K562 (cell line): ENCODE data around the gene BCL2L15. TPM values are rescaled to one million over a fixed set of nuclear protein-coding genes. Genes with fewer than 3 reads are reported as not detected.

ENCODE experiments used
- CLOCK ChIP-seq: fragments of 250-450 bp; sonication (Bioruptor Pico); IDR thresholded peaks from 2 replicates; pipeline ENCODE4 v1.4.0; 2020; ENCODE audit warnings: mild to moderate bottlenecking, moderate library complexity, borderline replicate concordance
- CXXC5 ChIP-seq: fragments of 250-450 bp; sonication (Bioruptor Pico); IDR thresholded peaks from 2 replicates; pipeline ENCODE4 v1.8.0; 2022; ENCODE audit warnings: inconsistent platforms, mild to moderate bottlenecking, moderate library complexity
- DACH1 ChIP-seq: fragments of 450-650 bp; IDR thresholded peaks from 2 replicates; pipeline ENCODE4 v1.6.1; 2018; ENCODE audit not compliant: partially characterized antibody
- MAFF ChIP-seq: IDR thresholded peaks from 2 replicates; pipeline ENCODE4 v1.6.1; 2012; ENCODE audit warnings: low read length, improper control_type of control experiment
- THRA ChIP-seq: fragments of 450-650 bp; IDR thresholded peaks from 2 replicates; pipeline ENCODE4 v1.6.1; 2017; ENCODE audit warnings: mild to moderate bottlenecking, moderate library complexity
- ZKSCAN3 ChIP-seq: fragments of 250-450 bp; sonication (Bioruptor Pico); IDR thresholded peaks from 2 replicates; pipeline ENCODE4 v1.4.0; 2020
- ZNF431 ChIP-seq: sonication (generic); formaldehyde crosslinking; IDR thresholded peaks from 2 replicates; pipeline ENCODE4 v1.8.0; 2022; ENCODE audit warnings: mild to moderate bottlenecking, missing genetic modification reagents
- ZNF609 ChIP-seq: sonication (generic); formaldehyde crosslinking; IDR thresholded peaks from 2 replicates; pipeline ENCODE4 v1.8.1; 2023; ENCODE audit warnings: missing genetic modification reagents, mild to moderate bottlenecking, borderline replicate concordance
- polyA plus RNA-seq, 8 experiments: library from polyadenylated mRNA; depleted of rRNA in 4 of 8; stranded (reverse) in 5 of 8; unstranded in 3 of 8; fragments of >200 nt; fragmentation: Nextera tagmentation in 2 of 8; fragmentation: Illumina TruSeq in 1 of 8; extraction: Ambion mirVana in 2 of 8; extraction: Trizol in 1 of 8; gene quantifications; 2 replicates each; pipeline versions ENCODE4 v1.2.1 to v1.2.3, GENCODE V29; 2011 to 2014; ENCODE audit warnings: inconsistent platforms in 1 of 8, missing spikeins in 1 of 8
- total RNA-seq, 7 experiments: library from RNA; depleted of rRNA in 6 of 7; stranded (reverse); fragments of >200 nt in 6 of 7; fragmentation: Illumina TruSeq in 2 of 7; extraction: Trizol in 2 of 7; gene quantifications; 2 replicates each; pipeline versions ENCODE4 v1.2.1 to v1.2.3, GENCODE V29; 2011 to 2021; ENCODE audit warnings: low replicate concordance in 1 of 7

Gene BCL2L15
- total and polyA plus RNA-seq, 9 of the 15 experiments (the other 6 are each of a cell fraction or from before 2014, with no cell fraction given) = 0.06 to 0.42 (median 0.28) TPM; not detected in 1

- no peak for TF ChIP-seq DACH1
- no peak for TF ChIP-seq CXXC5
- no peak for TF ChIP-seq ZKSCAN3 (CRISPR knock-in tag)
- no peak for TF ChIP-seq ZNF609 (CRISPR knock-in tag)
- TF ChIP-seq ZNF431 (CRISPR knock-in tag) = no peak
- TF ChIP-seq CLOCK (CRISPR knock-in tag) = no peak
- no peak for TF ChIP-seq MAFF
- TF ChIP-seq THRA = no peak
Observed at GRCh38 chr1:113930499-113931161, 43.2 kb upstream of the BCL2L15 start (continued).
